BE2C (cell line): ENCODE measurements around the gene SEC24D.

Source experiments
- DNase-seq: peaks from one replicate; pipeline ENCODE4 v3.0.0-alpha.2; 2020
- H3K27me3 ChIP-seq: fragments of 250-450 bp; sonication (Bioruptor Pico); 2 replicates; pipeline ENCODE4 v1.5.1; 2020; ENCODE audit warnings: mild to moderate bottlenecking
- H3K36me3 ChIP-seq: fragments of 250-450 bp; sonication (Bioruptor Pico); 2 replicates; pipeline ENCODE4 v1.5.1; 2020; ENCODE audit warnings: mild to moderate bottlenecking
- H3K4me1 ChIP-seq: fragments of 250-450 bp; sonication (Bioruptor Pico); 2 replicates; pipeline ENCODE4 v1.5.1; 2020
- H3K4me3 ChIP-seq: 2 replicates; pipeline ENCODE4 v1.5.1; 2011; ENCODE audit warnings: low read depth, low read length
- H3K9me3 ChIP-seq: fragments of 250-450 bp; sonication (Bioruptor Pico); 2 replicates; pipeline ENCODE4 v1.5.1; 2020
- CTCF ChIP-seq: IDR thresholded peaks from 2 replicates; pipeline ENCODE4 v1.5.1; 2012; ENCODE audit warnings: mild to moderate bottlenecking, low read depth, low read length

Gene SEC24D

GRCh38 chr4:118742050-118742449 is 93.9 kb downstream of the SEC24D start:
- Histone ChIP-seq H3K9me3 (no peaks in the 10 kb centered on the region), H3K27me3 (no peaks in the 10 kb centered on the region), H3K36me3 (peaks cover 73% of the 10 kb centered on the region), H3K4me3 (no peak overlapping the region), H3K4me1 (peaks cover 7% of the 10 kb centered on the region)
- no peak for TF ChIP-seq CTCF
- DNase-seq: no peak

- no peak overlapping the region for H3K4me3 ChIP-seq
- H3K9me3 ChIP-seq: no peaks in the 10 kb centered on the region
- TF ChIP-seq CTCF: no peak
- DNase-seq: no peak
- peaks cover 74% of the 10 kb centered on the region for H3K36me3 ChIP-seq
- no peaks in the 10 kb centered on the region for H3K27me3 ChIP-seq
- peaks cover 7% of the 10 kb centered on the region for H3K4me1 ChIP-seq
Measured at GRCh38 chr4:118741301-118741855, 94.5 kb downstream of the SEC24D start.

GRCh38 chr4:118740869-118741268 is 95.1 kb downstream of the SEC24D start:
- Histone ChIP-seq H3K4me1 (peaks cover 7% of the 10 kb centered on the region), H3K27me3 (no peaks in the 10 kb centered on the region), H3K4me3 (no peak overlapping the region), H3K9me3 (no peaks in the 10 kb centered on the region), H3K36me3 (peaks cover 79% of the 10 kb centered on the region)
- peak; percentile 27; the same call in 1 of the 2 replicates for TF ChIP-seq CTCF
- no peak for DNase-seq

GRCh38 chr4:118739022-118739713 is 96.8 kb downstream of the SEC24D start:
- Histone ChIP-seq H3K27me3 (no peaks in the 10 kb centered on the region), H3K36me3 (peaks cover 76% of the 10 kb centered on the region), H3K4me3 (no peak overlapping the region), H3K4me1 (peaks cover 7% of the 10 kb centered on the region), H3K9me3 (no peaks in the 10 kb centered on the region)
- no peak for DNase-seq
- TF ChIP-seq CTCF: no peak

- TF ChIP-seq CTCF: no peak
- Histone ChIP-seq H3K9me3 (no peaks in the 10 kb centered on the region), H3K27me3 (no peaks in the 10 kb centered on the region), H3K4me1 (peaks cover 7% of the 10 kb centered on the region), H3K36me3 (peaks cover 66% of the 10 kb centered on the region), H3K4me3 (no peak overlapping the region)
- no peak for DNase-seq
Measured at GRCh38 chr4:118738090-118738489, 97.8 kb downstream of the SEC24D start.

- no peak for TF ChIP-seq CTCF
- Histone ChIP-seq H3K9me3 (no peaks in the 10 kb centered on the region), H3K4me1 (peaks cover 7% of the 10 kb centered on the region), H3K36me3 (peaks cover 73% of the 10 kb centered on the region), H3K27me3 (no peaks in the 10 kb centered on the region), H3K4me3 (no peak overlapping the region)
- no peak for DNase-seq
Measured at GRCh38 chr4:118736900-118737299, 99.0 kb downstream of the SEC24D start.
